Liver (tissue), 9 donors: ENCODE measurements around the gene GPBP1L1. TPM values are rescaled to one million over a fixed set of nuclear protein-coding genes. Genes with fewer than 3 reads are reported as not detected.

Experiments
- DNase-seq: peaks from one replicate; pipeline ENCODE4 v3.0.0-alpha.2; 2017; ENCODE audit warnings: low spot score
- H3K27ac ChIP-seq, 2 donors: one replicate each; pipeline ENCODE4 v1.7.0; 2013; ENCODE audit warnings: inconsistent platforms in 2 of 2, low read length in 2 of 2, control low read depth in 1 of 2, low read depth in 1 of 2, mild to moderate bottlenecking in 1 of 2
- H3K27me3 ChIP-seq, 4 donors: one replicate each; pipeline versions ENCODE4 v1.6.1 to v1.7.0; 2013; ENCODE audit warnings: low read length in 3 of 4, inconsistent platforms in 1 of 4, mild to moderate bottlenecking in 1 of 4, moderate library complexity in 1 of 4; ENCODE audit not compliant: control insufficient read depth in 4 of 4, insufficient read depth in 4 of 4
- H3K36me3 ChIP-seq, 4 donors: one replicate each; pipeline versions ENCODE4 v1.6.1 to v1.7.0; 2013; ENCODE audit warnings: low read length in 3 of 4, mild to moderate bottlenecking in 3 of 4, low read depth in 1 of 4, moderate library complexity in 1 of 4; ENCODE audit not compliant: control insufficient read depth in 4 of 4, insufficient read depth in 3 of 4
- H3K4me1 ChIP-seq, 4 donors: one replicate each; pipeline versions ENCODE4 v1.6.1 to v1.7.0; 2013; ENCODE audit warnings: low read length in 3 of 4, mild to moderate bottlenecking in 3 of 4, moderate library complexity in 1 of 4; ENCODE audit not compliant: control insufficient read depth in 4 of 4, insufficient read depth in 4 of 4
- H3K4me3 ChIP-seq, 3 donors: one replicate each; pipeline versions ENCODE4 v1.6.1 to v1.7.0; 2013; ENCODE audit warnings: low read length in 3 of 3, control low read depth in 1 of 3, low read depth in 1 of 3, mild to moderate bottlenecking in 1 of 3
- H3K9ac ChIP-seq, 2 donors: one replicate each; pipeline ENCODE4 v1.7.0; 2013; ENCODE audit warnings: low read length in 2 of 2, mild to moderate bottlenecking in 2 of 2, moderate library complexity in 2 of 2, control low read depth in 1 of 2, low read depth in 1 of 2
- H3K9me3 ChIP-seq, 4 donors: one replicate each; pipeline versions ENCODE4 v1.6.1 to v1.7.0; 2013; ENCODE audit warnings: low read length in 3 of 4; ENCODE audit not compliant: control insufficient read depth in 4 of 4
- EGR1 ChIP-seq, 2 donors: IDR thresholded peaks; 2 replicates each; pipeline ENCODE4 v1.6.1; 2016 to 2018; ENCODE audit warnings: antibody characterized with exemption in 2 of 2, low read depth in 2 of 2
- FOXA1 ChIP-seq: IDR thresholded peaks from 2 replicates; pipeline ENCODE4 v1.6.1; 2016; ENCODE audit warnings: antibody characterized with exemption
- FOXA2 ChIP-seq: IDR thresholded peaks from 2 replicates; pipeline ENCODE4 v1.6.1; 2016; ENCODE audit warnings: antibody characterized with exemption
- GABPA ChIP-seq, 2 donors: IDR thresholded peaks in 1 of 2; conservative IDR thresholded peaks in 1 of 2; 2 replicates each; pipeline ENCODE4 v1.6.1; 2016; ENCODE audit warnings: antibody characterized with exemption in 2 of 2, mild to moderate bottlenecking in 1 of 2, moderate library complexity in 1 of 2
- HNF4A ChIP-seq, 2 donors: conservative IDR thresholded peaks; 2 replicates each; pipeline ENCODE4 v1.6.1; 2016; ENCODE audit warnings: antibody characterized with exemption in 2 of 2, mild to moderate bottlenecking in 2 of 2
- HNF4G ChIP-seq: IDR thresholded peaks from 2 replicates; pipeline ENCODE4 v1.6.1; 2016; ENCODE audit warnings: antibody characterized with exemption
- JUND ChIP-seq, 2 donors: IDR thresholded peaks; 2 replicates each; pipeline ENCODE4 v1.6.1; 2016; ENCODE audit warnings: antibody characterized with exemption in 2 of 2
- NR2F2 ChIP-seq: IDR thresholded peaks from 2 replicates; pipeline ENCODE4 v1.6.1; 2016; ENCODE audit warnings: antibody characterized with exemption
- RXRA ChIP-seq, 2 donors: IDR thresholded peaks; 2 replicates each; pipeline ENCODE4 v1.6.1; 2017 to 2018; ENCODE audit warnings: antibody characterized with exemption in 2 of 2, mild to moderate bottlenecking in 1 of 2
- SP1 ChIP-seq: IDR thresholded peaks from 2 replicates; pipeline ENCODE4 v1.6.1; 2018; ENCODE audit warnings: antibody characterized with exemption, mild to moderate bottlenecking
- TAF1 ChIP-seq: conservative IDR thresholded peaks from 2 replicates; pipeline ENCODE4 v1.6.1; 2016; ENCODE audit warnings: antibody characterized with exemption, mild to moderate bottlenecking
- WGBS: extraction: QIAGEN DNeasy Blood & Tissue Kit; methylation state at CpG from one replicate; pipeline ENCODE4 v1.1.7; 2013; 5-methylcytosine and 5-hydroxymethylcytosine counted together
- polyA plus RNA-seq, 2 donors: library from polyadenylated mRNA; stranded (reverse) in 1 of 2; unstranded in 1 of 2; fragments of 200-250 nt in 1 of 2; fragments of >200 nt in 1 of 2; fragmentation: Nextera tagmentation in 1 of 2; extraction: Ambion mirVana in 1 of 2; gene quantifications; one replicate each; pipeline versions ENCODE4 v1.2.1 to v1.2.3, GENCODE V29; 2013 to 2015
- total RNA-seq, 2 donors: library from RNA; depleted of rRNA; stranded (reverse); fragments of >200 nt; gene quantifications; one replicate each; pipeline ENCODE4 v1.2.3, GENCODE V29; 2014
- TF ChIP-seq, protein P1 (sequence below): IDR thresholded peaks from 2 replicates; pipeline ENCODE4 v1.6.1; 2016; ENCODE audit warnings: antibody characterized with exemption
- TF ChIP-seq, protein P2 (sequence below): fragments of 150-350 bp; IDR thresholded peaks from 2 replicates; pipeline ENCODE4 v1.5.1; 2017; ENCODE audit warnings: improper control_type of control experiment, low read depth, low read length; ENCODE audit not compliant: missing input control
- TF ChIP-seq, protein P3 (sequence below): IDR thresholded peaks from 2 replicates; pipeline ENCODE4 v1.6.1; 2016; ENCODE audit warnings: antibody characterized with exemption, mild to moderate bottlenecking
- TF ChIP-seq, protein P4 (sequence below): IDR thresholded peaks from 2 replicates; pipeline ENCODE4 v1.6.1; 2016; ENCODE audit warnings: antibody characterized with exemption
- TF ChIP-seq, protein P5 (sequence below): IDR thresholded peaks from 2 replicates; pipeline ENCODE4 v1.6.1; 2016; ENCODE audit warnings: antibody characterized with exemption
- donor health status: healthy.
- donor health status: healthy.
- donor health status: healthy.
- donor health status: healthy.
- donor health status: healthy.

GPBP1L1 gene
- total and polyA plus RNA-seq, 4 donors = 24.8 to 86.7 (median 53.5) TPM

DNA sequence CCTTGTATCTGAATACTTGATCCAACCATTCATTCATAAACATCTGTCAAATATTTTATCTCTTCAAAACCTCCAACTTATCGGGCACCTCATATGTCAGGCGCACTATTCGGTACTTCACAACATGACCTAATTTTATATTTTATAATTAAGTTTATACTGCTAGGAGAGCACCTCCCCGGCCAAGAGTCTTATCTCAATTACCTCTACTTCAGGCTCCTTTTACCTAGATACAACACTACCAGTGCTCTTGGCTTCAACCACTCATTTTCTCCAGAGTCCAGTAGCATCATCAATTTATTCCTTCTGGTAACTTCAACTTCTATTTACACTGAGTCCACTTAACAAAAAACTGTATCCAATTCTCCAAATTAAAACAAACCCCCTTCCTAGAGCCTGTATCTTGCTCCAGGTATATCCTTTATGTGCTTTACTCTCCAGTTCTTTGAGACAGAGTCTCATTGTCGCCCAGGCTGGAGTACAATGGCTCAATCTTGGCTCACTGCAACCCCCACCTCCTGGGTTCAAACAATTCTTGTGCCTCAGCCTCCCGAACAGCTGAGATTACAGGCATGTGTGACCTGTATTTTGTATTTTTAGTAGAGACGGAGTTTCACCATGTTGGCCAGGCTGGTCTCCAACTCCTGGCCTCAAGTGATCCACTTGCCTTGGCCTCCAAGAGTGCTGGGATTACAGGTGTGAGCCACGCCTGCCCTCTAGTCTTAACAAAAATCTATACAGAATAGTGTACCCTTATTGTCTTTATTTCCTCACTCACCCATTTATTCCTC lies 18.8 kb downstream of the GPBP1L1 start:
- no peaks in the 10 kb centered on the region for H3K36me3 ChIP-seq
- WGBS = 86% methylated on average over 8 of the region's 8 CpGs
- H3K27me3 ChIP-seq = no peaks in the 10 kb centered on the region
- TF ChIP-seq, protein P1, sequence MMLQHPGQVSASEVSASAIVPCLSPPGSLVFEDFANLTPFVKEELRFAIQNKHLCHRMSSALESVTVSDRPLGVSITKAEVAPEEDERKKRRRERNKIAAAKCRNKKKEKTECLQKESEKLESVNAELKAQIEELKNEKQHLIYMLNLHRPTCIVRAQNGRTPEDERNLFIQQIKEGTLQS = no peak
- TF ChIP-seq SP1 (no peak), NR2F2 (no peak), GABPA (IDR thresholded peaks at IDR 0.05 in 1 of 2, conservative IDR thresholded peaks at IDR 0.05 in 1 of 2) (no peak), HNF4G (no peak), HNF4A (conservative IDR thresholded peaks at IDR 0.05) (no peak), FOXA2 (no peak), EGR1 (IDR thresholded peaks at IDR 0.05; ENCODE audit: low read depth in 2 of 2) (no peak), JUND (IDR thresholded peaks at IDR 0.05) (no peak), TAF1 (no peak)
- TF ChIP-seq, protein P2, sequence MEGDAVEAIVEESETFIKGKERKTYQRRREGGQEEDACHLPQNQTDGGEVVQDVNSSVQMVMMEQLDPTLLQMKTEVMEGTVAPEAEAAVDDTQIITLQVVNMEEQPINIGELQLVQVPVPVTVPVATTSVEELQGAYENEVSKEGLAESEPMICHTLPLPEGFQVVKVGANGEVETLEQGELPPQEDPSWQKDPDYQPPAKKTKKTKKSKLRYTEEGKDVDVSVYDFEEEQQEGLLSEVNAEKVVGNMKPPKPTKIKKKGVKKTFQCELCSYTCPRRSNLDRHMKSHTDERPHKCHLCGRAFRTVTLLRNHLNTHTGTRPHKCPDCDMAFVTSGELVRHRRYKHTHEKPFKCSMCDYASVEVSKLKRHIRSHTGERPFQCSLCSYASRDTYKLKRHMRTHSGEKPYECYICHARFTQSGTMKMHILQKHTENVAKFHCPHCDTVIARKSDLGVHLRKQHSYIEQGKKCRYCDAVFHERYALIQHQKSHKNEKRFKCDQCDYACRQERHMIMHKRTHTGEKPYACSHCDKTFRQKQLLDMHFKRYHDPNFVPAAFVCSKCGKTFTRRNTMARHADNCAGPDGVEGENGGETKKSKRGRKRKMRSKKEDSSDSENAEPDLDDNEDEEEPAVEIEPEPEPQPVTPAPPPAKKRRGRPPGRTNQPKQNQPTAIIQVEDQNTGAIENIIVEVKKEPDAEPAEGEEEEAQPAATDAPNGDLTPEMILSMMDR = no peak
- TF ChIP-seq, protein P3, sequence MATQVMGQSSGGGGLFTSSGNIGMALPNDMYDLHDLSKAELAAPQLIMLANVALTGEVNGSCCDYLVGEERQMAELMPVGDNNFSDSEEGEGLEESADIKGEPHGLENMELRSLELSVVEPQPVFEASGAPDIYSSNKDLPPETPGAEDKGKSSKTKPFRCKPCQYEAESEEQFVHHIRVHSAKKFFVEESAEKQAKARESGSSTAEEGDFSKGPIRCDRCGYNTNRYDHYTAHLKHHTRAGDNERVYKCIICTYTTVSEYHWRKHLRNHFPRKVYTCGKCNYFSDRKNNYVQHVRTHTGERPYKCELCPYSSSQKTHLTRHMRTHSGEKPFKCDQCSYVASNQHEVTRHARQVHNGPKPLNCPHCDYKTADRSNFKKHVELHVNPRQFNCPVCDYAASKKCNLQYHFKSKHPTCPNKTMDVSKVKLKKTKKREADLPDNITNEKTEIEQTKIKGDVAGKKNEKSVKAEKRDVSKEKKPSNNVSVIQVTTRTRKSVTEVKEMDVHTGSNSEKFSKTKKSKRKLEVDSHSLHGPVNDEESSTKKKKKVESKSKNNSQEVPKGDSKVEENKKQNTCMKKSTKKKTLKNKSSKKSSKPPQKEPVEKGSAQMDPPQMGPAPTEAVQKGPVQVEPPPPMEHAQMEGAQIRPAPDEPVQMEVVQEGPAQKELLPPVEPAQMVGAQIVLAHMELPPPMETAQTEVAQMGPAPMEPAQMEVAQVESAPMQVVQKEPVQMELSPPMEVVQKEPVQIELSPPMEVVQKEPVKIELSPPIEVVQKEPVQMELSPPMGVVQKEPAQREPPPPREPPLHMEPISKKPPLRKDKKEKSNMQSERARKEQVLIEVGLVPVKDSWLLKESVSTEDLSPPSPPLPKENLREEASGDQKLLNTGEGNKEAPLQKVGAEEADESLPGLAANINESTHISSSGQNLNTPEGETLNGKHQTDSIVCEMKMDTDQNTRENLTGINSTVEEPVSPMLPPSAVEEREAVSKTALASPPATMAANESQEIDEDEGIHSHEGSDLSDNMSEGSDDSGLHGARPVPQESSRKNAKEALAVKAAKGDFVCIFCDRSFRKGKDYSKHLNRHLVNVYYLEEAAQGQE = no peak
- TF ChIP-seq, protein P4, sequence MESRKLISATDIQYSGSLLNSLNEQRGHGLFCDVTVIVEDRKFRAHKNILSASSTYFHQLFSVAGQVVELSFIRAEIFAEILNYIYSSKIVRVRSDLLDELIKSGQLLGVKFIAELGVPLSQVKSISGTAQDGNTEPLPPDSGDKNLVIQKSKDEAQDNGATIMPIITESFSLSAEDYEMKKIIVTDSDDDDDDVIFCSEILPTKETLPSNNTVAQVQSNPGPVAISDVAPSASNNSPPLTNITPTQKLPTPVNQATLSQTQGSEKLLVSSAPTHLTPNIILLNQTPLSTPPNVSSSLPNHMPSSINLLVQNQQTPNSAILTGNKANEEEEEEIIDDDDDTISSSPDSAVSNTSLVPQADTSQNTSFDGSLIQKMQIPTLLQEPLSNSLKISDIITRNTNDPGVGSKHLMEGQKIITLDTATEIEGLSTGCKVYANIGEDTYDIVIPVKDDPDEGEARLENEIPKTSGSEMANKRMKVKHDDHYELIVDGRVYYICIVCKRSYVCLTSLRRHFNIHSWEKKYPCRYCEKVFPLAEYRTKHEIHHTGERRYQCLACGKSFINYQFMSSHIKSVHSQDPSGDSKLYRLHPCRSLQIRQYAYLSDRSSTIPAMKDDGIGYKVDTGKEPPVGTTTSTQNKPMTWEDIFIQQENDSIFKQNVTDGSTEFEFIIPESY = no peak
- TF ChIP-seq, protein P5, sequence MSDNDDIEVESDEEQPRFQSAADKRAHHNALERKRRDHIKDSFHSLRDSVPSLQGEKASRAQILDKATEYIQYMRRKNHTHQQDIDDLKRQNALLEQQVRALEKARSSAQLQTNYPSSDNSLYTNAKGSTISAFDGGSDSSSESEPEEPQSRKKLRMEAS = no peak
- no peak for DNase-seq
- no peaks in the 10 kb centered on the region for H3K9me3 ChIP-seq
- H3K9ac ChIP-seq = no peak overlapping the region
- no peak overlapping the region for H3K27ac ChIP-seq
- no peak overlapping the region for H3K4me3 ChIP-seq
- peaks cover 9 to 32% (median 17%) of the 10 kb centered on the region in 4 donors for H3K4me1 ChIP-seq

DNA sequence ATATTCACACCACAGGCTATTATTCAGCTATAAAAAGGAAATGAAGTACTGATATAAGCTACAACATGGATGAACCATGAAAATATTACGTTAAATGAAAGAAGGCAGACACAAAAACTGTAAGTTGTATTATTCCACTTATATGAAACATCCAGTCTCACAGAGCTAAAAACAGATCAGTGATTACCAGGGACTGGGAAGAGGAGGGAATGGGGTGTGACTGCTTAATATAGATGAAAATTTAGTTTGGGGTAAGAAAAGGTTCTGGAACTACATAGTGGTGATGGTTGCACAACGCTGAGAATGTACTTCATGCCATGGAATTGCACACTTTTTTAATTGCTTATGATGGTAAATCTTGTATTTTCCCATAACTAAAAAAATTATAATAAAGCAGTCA lies 19.5 kb downstream of the GPBP1L1 start:
- H3K27ac ChIP-seq = no peak overlapping the region
- no peaks in the 10 kb centered on the region for H3K36me3 ChIP-seq
- peaks cover 9 to 33% (median 17%) of the 10 kb centered on the region in 4 donors for H3K4me1 ChIP-seq
- TF ChIP-seq HNF4G (no peak), JUND (IDR thresholded peaks at IDR 0.05) (no peak), GABPA (IDR thresholded peaks at IDR 0.05 in 1 of 2, conservative IDR thresholded peaks at IDR 0.05 in 1 of 2) (no peak), FOXA2 (no peak), RXRA (IDR thresholded peaks at IDR 0.05) (no peak), HNF4A (conservative IDR thresholded peaks at IDR 0.05) (no peak), SP1 (no peak), FOXA1 (no peak)
- TF ChIP-seq, protein P1 = no peak
- TF ChIP-seq, protein P4 = no peak
- TF ChIP-seq, protein P2 = no peak

More for the DNA sequence above, 19.5 kb downstream of the GPBP1L1 start:
- DNase-seq = no peak
- Histone ChIP-seq H3K27me3 (no peaks in the 10 kb centered on the region), H3K4me3 (no peak overlapping the region), H3K9ac (no peak overlapping the region), H3K9me3 (no peaks in the 10 kb centered on the region)
- WGBS = 90% methylated on average over 2 of the region's 2 CpGs
